Psoas muscle (tissue), 8 donors: ENCODE results near the gene TMEM131L. TPM values are rescaled to one million over a fixed set of nuclear protein-coding genes. Genes with fewer than 3 reads are reported as not detected.
A peak's percentile ranks its signal among the peaks of the same experiment; 100 is the strongest.

Source experiments
- ATAC-seq, 4 donors: fragments of 200-7000 bp; cut with Tn5 transposase; one replicate each; pipeline ENCODE4 v1.9.1; 2020; ENCODE audit warnings: moderate library complexity in 3 of 4, mild to moderate bottlenecking in 2 of 4
- DNase-seq, 2 donors: peaks; one replicate each; pipeline ENCODE4 v3.0.0-alpha.2; 2020
- H3K27ac ChIP-seq: fragments of 200-600 bp; one replicate; pipeline ENCODE4 v1.8.0; 2022
- H3K27me3 ChIP-seq, 3 donors: fragments of 200-600 bp in 1 of 3; one replicate each; pipeline versions ENCODE4 v1.6.1 to v1.8.0; 2013 to 2022; ENCODE audit warnings: low read length in 2 of 3, mild to moderate bottlenecking in 2 of 3, moderate library complexity in 1 of 3; ENCODE audit not compliant: insufficient read depth in 3 of 3
- H3K36me3 ChIP-seq, 2 donors: fragments of 200-600 bp in 1 of 2; one replicate each; pipeline versions ENCODE4 v1.6.1 to v1.8.0; 2013 to 2022; ENCODE audit warnings: low read depth in 1 of 2, mild to moderate bottlenecking in 1 of 2, moderate library complexity in 1 of 2; ENCODE audit not compliant: insufficient read depth in 1 of 2
- H3K4me1 ChIP-seq: fragments of 200-600 bp; one replicate; pipeline ENCODE4 v1.8.0; 2022
- H3K4me3 ChIP-seq: fragments of 200-600 bp; one replicate; pipeline ENCODE4 v1.8.0; 2022; ENCODE audit warnings: mild to moderate bottlenecking
- H3K9me3 ChIP-seq: fragments of 200-600 bp; one replicate; pipeline ENCODE4 v1.8.0; 2022
- WGBS, 3 donors: extraction: QIAGEN DNeasy Blood & Tissue Kit; methylation state at CpG; one replicate each; pipeline versions ENCODE4 v1.1.6 to v1.1.7; 2013; 5-methylcytosine and 5-hydroxymethylcytosine counted together
- intact Hi-C, 2 donors: fragments of 100-400 bp; cut with DNase I; formaldehyde crosslinking; loops; one replicate each; pipeline versions ENCODE4 v1.11.0 to v1.14.2; 2022
- polyA plus RNA-seq, 3 donors: library from polyadenylated mRNA; stranded (reverse); fragments of 200-250 nt; gene quantifications; one replicate each; pipeline ENCODE4 v1.2.3, GENCODE V29; 2013
- total RNA-seq, 4 donors: library from RNA; stranded (reverse); fragmentation: NEBNext Ultra II Directional in 2 of 4; extraction: Animal tissue kit (Norgen Biotek cat#: 25700) in 2 of 4; gene quantifications; one replicate each; pipeline versions ENCODE4 v1.2.1 to v1.2.4, GENCODE V29; 2021 to 2023
- TF ChIP-seq, protein P1 (sequence below): fragments of 200-600 bp; IDR thresholded peaks from one replicate; pipeline ENCODE4 v1.8.0; 2022; ENCODE audit warnings: antibody characterized with exemption
- donor health status: healthy with polysubstance abuse.
- donor health status: DM: no; HTN: no; CAD: no; lungs with moderate emphysema.
- donor health status: Bipolar disorder and iron deficiency.
- donor health status: healthy.
- donor health status: DM: yes; HTN: yes; CAD: no.
- donor health status: DM: no; HTN: no; CAD: no.
- donor health status: DM: no; HTN: no; CAD: no.
- donor health status: DM: yes; HTN: yes; CAD: no.

TMEM131L gene
- total and polyA plus RNA-seq, 7 donors, result 2.1 to 21.2 (median 6.9) TPM

DNA sequence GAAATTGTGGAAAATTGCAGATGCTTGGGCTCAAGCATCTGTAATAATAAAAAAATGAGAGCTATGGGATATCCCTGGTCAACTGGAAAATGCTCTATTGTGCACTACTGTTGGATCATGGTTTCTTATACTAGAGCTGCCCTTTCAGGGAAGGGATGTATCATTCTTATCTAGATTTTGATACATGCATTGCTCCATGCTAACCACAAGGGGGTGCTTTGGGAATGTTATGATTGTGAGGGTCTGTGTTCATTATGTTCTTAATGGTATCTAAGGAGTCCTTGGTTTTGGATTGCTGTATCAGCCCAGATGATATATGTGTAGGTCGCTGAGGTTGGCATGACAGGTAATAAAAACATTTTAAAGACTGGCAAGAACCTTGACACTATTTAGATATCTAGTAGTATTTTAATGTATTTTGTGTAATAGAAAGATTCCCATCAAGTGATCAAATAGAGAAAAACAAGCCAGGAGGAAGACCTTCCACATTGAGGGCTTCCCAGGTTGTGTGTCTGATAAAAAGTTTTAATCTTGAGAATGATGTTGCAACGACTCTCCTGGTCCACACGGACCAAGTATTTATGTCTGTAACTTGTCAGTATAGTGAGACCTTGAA, 168.7 kb downstream of the TMEM131L start:
- peak in 2 of 4 donors; percentile 44 to 50 for ATAC-seq
- Histone ChIP-seq H3K36me3 (peaks cover 10 to 79% of the 10 kb centered on the region in 2 donors), H3K27me3 (no peaks in the 10 kb centered on the region), H3K27ac (no peak overlapping the region), H3K4me3 (no peak overlapping the region), H3K4me1 (no peaks in the 10 kb centered on the region), H3K9me3 (no peaks in the 10 kb centered on the region)
- no peak for DNase-seq
- TF ChIP-seq, protein P1, sequence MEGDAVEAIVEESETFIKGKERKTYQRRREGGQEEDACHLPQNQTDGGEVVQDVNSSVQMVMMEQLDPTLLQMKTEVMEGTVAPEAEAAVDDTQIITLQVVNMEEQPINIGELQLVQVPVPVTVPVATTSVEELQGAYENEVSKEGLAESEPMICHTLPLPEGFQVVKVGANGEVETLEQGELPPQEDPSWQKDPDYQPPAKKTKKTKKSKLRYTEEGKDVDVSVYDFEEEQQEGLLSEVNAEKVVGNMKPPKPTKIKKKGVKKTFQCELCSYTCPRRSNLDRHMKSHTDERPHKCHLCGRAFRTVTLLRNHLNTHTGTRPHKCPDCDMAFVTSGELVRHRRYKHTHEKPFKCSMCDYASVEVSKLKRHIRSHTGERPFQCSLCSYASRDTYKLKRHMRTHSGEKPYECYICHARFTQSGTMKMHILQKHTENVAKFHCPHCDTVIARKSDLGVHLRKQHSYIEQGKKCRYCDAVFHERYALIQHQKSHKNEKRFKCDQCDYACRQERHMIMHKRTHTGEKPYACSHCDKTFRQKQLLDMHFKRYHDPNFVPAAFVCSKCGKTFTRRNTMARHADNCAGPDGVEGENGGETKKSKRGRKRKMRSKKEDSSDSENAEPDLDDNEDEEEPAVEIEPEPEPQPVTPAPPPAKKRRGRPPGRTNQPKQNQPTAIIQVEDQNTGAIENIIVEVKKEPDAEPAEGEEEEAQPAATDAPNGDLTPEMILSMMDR, result peak; percentile 63
- 77 to 85% (median 82%) methylated on average over 3 of the region's 3 CpGs for whole genome bisulfite sequencing, 3 donors
- intact Hi-C loops, result loop anchor here (5.0 to 10.0 kb wide), 3 partner anchors 110 to 490 kb away; no protein-coding TSS in a partner anchor

DNA sequence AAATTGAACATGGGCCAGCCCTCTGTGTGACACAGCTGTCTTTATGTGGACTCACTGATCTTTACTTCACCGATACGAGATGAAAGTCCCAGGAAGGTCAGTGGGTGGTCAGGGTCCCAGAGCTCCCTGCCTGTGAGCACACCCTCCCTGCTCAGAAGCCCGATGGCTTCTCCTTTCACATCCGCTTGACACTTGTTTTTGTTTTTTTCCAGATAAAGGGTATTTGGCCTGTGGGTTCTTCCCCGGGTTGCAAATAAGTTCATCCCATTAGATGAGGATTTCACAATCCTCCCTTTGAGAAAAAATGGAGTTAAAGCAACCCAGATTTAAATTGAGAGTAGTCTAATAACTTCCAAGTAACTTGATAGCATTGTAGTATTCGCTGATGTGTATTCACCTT, 169.7 kb downstream of the TMEM131L start:
- H3K27ac ChIP-seq, result no peak overlapping the region
- TF ChIP-seq, protein P1, result no peak
- WGBS, 3 donors, result 62 to 70% (median 69%) methylated on average over 6 of the region's 6 CpGs
- DNase-seq (no peak), ATAC-seq (no peak)
- no peaks in the 10 kb centered on the region for H3K4me1 ChIP-seq
- H3K36me3 ChIP-seq, result peaks cover 7 to 69% of the 10 kb centered on the region in 2 donors
- no peak overlapping the region for H3K4me3 ChIP-seq
- no peaks in the 10 kb centered on the region for H3K27me3 ChIP-seq
- no peaks in the 10 kb centered on the region for H3K9me3 ChIP-seq
- intact Hi-C loops, result loop anchor here (5.0 to 10.0 kb wide), 3 partner anchors 109 to 491 kb away; no protein-coding TSS in a partner anchor

DNA sequence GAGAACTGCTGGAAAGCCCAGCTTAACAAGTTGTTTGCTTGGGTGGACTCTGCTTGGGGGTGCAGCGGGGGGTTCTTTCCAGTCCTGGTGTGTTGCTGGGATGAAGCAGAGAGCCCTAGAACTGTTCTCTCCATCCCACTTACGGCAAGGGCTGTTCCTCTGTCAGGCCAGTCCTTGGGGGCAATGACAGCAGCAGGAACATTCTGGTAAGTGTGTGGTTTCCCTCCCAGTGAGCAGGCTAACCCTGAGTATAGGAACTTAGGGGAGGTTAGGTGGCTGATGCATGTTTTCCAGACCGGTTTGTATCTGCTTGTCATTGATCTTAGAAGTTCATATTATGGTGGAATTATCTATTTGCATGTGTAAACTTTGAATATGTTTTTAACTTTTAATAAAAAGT, 171.0 kb downstream of the TMEM131L start:
- 82 to 89% (median 87%) methylated on average over 3 of the region's 3 CpGs for WGBS, 3 donors
- no peak for ATAC-seq
- intact Hi-C loops, result loop anchor here (5.0 to 10.0 kb wide), 3 partner anchors 108 to 492 kb away; no protein-coding TSS in a partner anchor
- Histone ChIP-seq H3K9me3 (no peaks in the 10 kb centered on the region), H3K36me3 (peaks cover 7 to 56% of the 10 kb centered on the region in 2 donors), H3K27me3 (no peaks in the 10 kb centered on the region), H3K27ac (no peak overlapping the region), H3K4me3 (no peak overlapping the region), H3K4me1 (no peaks in the 10 kb centered on the region)
- no peak for DNase-seq
- TF ChIP-seq, protein P1, result no peak

DNA sequence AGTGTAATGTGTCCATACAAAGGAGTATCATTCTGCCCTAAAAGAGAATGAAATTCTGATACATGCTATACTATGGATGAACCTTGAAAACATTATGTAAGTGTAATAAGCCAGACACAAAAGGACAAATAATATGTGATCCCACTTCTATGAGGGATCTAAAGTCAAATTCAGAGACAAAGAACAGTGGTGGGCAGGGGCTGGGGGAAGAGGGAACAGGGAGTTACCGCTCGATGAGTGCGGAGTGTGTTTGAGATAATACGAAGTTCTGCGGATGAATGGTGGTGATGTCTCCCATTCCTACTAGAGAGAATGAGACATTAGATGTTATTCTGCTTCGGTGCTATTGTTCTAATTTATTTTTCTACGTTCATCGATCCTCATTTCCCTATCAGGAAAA, 171.9 kb downstream of the TMEM131L start:
- DNase-seq (no peak), ATAC-seq (no peak)
- no peaks in the 10 kb centered on the region for H3K4me1 ChIP-seq
- no peaks in the 10 kb centered on the region for H3K9me3 ChIP-seq
- peaks cover 7 to 48% of the 10 kb centered on the region in 2 donors for H3K36me3 ChIP-seq
- no peak overlapping the region for H3K4me3 ChIP-seq
- H3K27me3 ChIP-seq, result no peaks in the 10 kb centered on the region
- TF ChIP-seq, protein P1, result no peak
- intact Hi-C loops, result loop anchor here (5.0 to 10.0 kb wide), 3 partner anchors 107 to 493 kb away; no protein-coding TSS in a partner anchor
- H3K27ac ChIP-seq, result no peak overlapping the region
- 89 to 92% (median 91%) methylated on average over 8 of the region's 8 CpGs for WGBS, 3 donors
